Thoracic aorta (tissue), 2 donors: ENCODE measurements around the gene SENP1. TPM values are rescaled to one million over a fixed set of nuclear protein-coding genes. Genes with fewer than 3 reads are reported as not detected.

Experiments used
- ATAC-seq: fragments of 150-250 bp; one replicate; pipeline ENCODE4 v1.8.0; 2017; ENCODE audit warnings: low read depth; ENCODE audit not compliant: insufficient number of reproducible peaks, low FRiP score
- DNase-seq: peaks from one replicate; pipeline ENCODE4 v3.0.0-alpha.2; 2020; ENCODE audit warnings: low spot score
- H3K27ac ChIP-seq, 2 donors: fragments of 200-600 bp; sonication (generic); 1 replicate in 1 of 2; 2 replicates in 1 of 2; pipeline ENCODE4 v1.5.1; 2016; ENCODE audit warnings: mild to moderate bottlenecking in 2 of 2, moderate library complexity in 2 of 2
- H3K27me3 ChIP-seq: fragments of 200-600 bp; sonication (generic); replicated peaks from 2 replicates; pipeline ENCODE4 v1.6.0; 2016; ENCODE audit warnings: mild to moderate bottlenecking; ENCODE audit not compliant: insufficient read depth
- H3K36me3 ChIP-seq: fragments of 200-600 bp; sonication (generic); one replicate; pipeline ENCODE4 v1.5.1; 2016
- H3K4me1 ChIP-seq, 2 donors: fragments of 200-600 bp; sonication (generic); 1 replicate in 1 of 2; 2 replicates in 1 of 2; pipeline versions ENCODE4 v1.5.1 to v1.6.0; 2016; ENCODE audit warnings: low read depth in 2 of 2, mild to moderate bottlenecking in 1 of 2; ENCODE audit not compliant: control insufficient read depth in 1 of 2
- H3K4me3 ChIP-seq: fragments of 200-600 bp; sonication (generic); 2 replicates; pipeline ENCODE4 v1.5.1; 2016; ENCODE audit warnings: mild to moderate bottlenecking
- H3K9me3 ChIP-seq: fragments of 200-600 bp; sonication (generic); 2 replicates; pipeline ENCODE4 v1.5.1; 2016
- total RNA-seq, 2 donors: library from RNA; depleted of rRNA; stranded (reverse); fragments of >200 nt; gene quantifications; one replicate each; pipeline versions ENCODE4 v1.1.0 to v1.2.3, GENCODE V29; 2016
- TF ChIP-seq, protein P1 (sequence below): fragments of 200-600 bp; sonication (generic); IDR thresholded peaks from one replicate; pipeline ENCODE4 v1.5.1; 2019; ENCODE audit warnings: antibody characterized with exemption

The SENP1 gene
- total RNA-seq, 2 donors from 2014 or later, result 23.2 to 24.6 TPM

- H3K9me3 ChIP-seq, result no peaks in the 10 kb centered on the region
- H3K27ac ChIP-seq, result no peak overlapping the region
- no peak for DNase-seq
- no peaks in the 10 kb centered on the region for H3K27me3 ChIP-seq
- no peak for ATAC-seq
- H3K36me3 ChIP-seq, result peaks cover 20% of the 10 kb centered on the region
- no peak overlapping the region for H3K4me3 ChIP-seq
- H3K4me1 ChIP-seq, result no peaks in the 10 kb centered on the region
- TF ChIP-seq, protein P1, sequence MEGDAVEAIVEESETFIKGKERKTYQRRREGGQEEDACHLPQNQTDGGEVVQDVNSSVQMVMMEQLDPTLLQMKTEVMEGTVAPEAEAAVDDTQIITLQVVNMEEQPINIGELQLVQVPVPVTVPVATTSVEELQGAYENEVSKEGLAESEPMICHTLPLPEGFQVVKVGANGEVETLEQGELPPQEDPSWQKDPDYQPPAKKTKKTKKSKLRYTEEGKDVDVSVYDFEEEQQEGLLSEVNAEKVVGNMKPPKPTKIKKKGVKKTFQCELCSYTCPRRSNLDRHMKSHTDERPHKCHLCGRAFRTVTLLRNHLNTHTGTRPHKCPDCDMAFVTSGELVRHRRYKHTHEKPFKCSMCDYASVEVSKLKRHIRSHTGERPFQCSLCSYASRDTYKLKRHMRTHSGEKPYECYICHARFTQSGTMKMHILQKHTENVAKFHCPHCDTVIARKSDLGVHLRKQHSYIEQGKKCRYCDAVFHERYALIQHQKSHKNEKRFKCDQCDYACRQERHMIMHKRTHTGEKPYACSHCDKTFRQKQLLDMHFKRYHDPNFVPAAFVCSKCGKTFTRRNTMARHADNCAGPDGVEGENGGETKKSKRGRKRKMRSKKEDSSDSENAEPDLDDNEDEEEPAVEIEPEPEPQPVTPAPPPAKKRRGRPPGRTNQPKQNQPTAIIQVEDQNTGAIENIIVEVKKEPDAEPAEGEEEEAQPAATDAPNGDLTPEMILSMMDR, result peak; percentile 35
Observed at GRCh38 chr12:48084066-48084465, 21.8 kb downstream of the SENP1 start.

- no peak for ATAC-seq
Observed at GRCh38 chr12:48080821-48081220, 25.1 kb downstream of the SENP1 start.

DNA sequence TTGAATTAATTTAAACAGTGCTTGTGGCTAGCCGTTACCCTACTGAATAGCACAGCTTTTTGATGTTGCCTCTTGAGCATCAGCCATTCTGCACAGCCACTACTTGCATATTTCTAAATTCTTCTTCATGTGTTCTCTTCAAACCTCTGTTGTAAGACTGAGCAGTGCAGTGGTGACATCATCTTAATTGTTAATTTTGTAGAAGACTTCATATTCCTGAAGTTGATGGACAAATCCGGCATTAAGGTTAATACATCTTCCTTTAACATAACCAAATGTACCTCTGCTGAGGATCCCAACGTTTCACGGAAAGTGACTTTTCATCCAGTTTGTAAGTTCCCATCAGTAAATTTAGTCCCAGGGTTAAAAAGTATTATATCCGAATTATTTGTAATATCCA is 25.6 kb downstream of the SENP1 start:
- ATAC-seq, result no peak
- TF ChIP-seq, protein P1, result no peak
- no peak overlapping the region for H3K4me3 ChIP-seq

More at GRCh38 chr12:48080821-48081220, 25.1 kb downstream of the SENP1 start:
- TF ChIP-seq, protein P1, result no peak
- no peak for DNase-seq
- Histone ChIP-seq H3K27ac (no peak overlapping the region), H3K9me3 (no peaks in the 10 kb centered on the region), H3K27me3 (no peaks in the 10 kb centered on the region), H3K4me1 (no peaks in the 10 kb centered on the region), H3K4me3 (no peak overlapping the region), H3K36me3 (peaks cover 12% of the 10 kb centered on the region)

DNA sequence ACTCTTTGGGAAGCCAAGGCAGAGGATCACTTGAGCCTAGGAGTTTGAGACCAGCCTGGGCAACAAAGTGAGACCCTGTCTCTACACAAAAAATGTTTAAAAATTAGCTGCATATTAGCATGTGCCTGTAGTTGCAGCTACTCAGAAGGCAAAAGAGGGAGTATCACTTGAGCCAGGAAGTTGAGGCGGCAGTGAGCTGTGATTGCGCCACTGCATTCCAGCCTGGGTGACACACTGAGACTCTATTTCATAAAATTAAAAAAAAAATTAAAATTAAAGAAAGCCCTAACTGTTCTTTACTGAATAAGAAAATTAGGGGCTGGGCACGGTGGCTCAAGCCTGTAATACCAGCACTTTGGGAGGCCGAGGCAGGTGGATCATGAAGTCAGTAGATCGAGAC is 27.0 kb downstream of the SENP1 start:
- Histone ChIP-seq H3K36me3 (peaks cover 9% of the 10 kb centered on the region), H3K27me3 (no peaks in the 10 kb centered on the region), H3K4me3 (no peak overlapping the region), H3K27ac (no peak overlapping the region), H3K4me1 (no peaks in the 10 kb centered on the region), H3K9me3 (no peaks in the 10 kb centered on the region)
- DNase-seq (no peak), ATAC-seq (no peak)
- TF ChIP-seq, protein P1, result no peak

More for the DNA sequence above, 25.6 kb downstream of the SENP1 start:
- no peak for DNase-seq
- Histone ChIP-seq H3K27ac (no peak overlapping the region), H3K27me3 (no peaks in the 10 kb centered on the region), H3K9me3 (no peaks in the 10 kb centered on the region), H3K4me1 (no peaks in the 10 kb centered on the region), H3K36me3 (peaks cover 7% of the 10 kb centered on the region)

- H3K9me3 ChIP-seq, result no peaks in the 10 kb centered on the region
- no peaks in the 10 kb centered on the region for H3K27me3 ChIP-seq
- H3K4me1 ChIP-seq, result no peaks in the 10 kb centered on the region
- no peak for ATAC-seq
- no peak overlapping the region for H3K4me3 ChIP-seq
- H3K27ac ChIP-seq, result no peak overlapping the region
- TF ChIP-seq, protein P1, result no peak
- peaks cover 6% of the 10 kb centered on the region for H3K36me3 ChIP-seq
- no peak for DNase-seq
Observed at GRCh38 chr12:48077111-48077510, 28.8 kb downstream of the SENP1 start.
